Activated CD8-positive, alpha-beta T cell treated with anti-CD3 and anti-CD28 coated beads for 36 hours (primary cell): ENCODE measurements around the gene VEGFB. TPM values are rescaled to one million over a fixed set of nuclear protein-coding genes. Genes with fewer than 3 reads are reported as not detected.
A peak's percentile ranks its signal among the peaks of the same experiment; 100 is the strongest.

Experiments
- ATAC-seq: fragments of 200-7000 bp; cut with Tn5 transposase; one replicate; pipeline ENCODE4 v1.10.0; 2021; ENCODE audit warnings: mild to moderate bottlenecking, moderate library complexity
- CTCF ChIA-PET: fragments of 350-600 bp; sonication (Branson Sonifier 250); formaldehyde crosslinking; loops from one replicate; lab custom pipeline; 2021; ENCODE audit warnings: antibody characterized with exemption; lab: Charles Lee
- POLR2A ChIA-PET: fragments of 350-600 bp; sonication (Branson Sonifier 250); formaldehyde crosslinking; loops from one replicate; lab custom pipeline; 2021; ENCODE audit warnings: antibody characterized with exemption; lab: Charles Lee
- DNase-seq: peaks from one replicate; pipeline ENCODE4 v3.0.0-alpha.2; 2020
- H3K27ac Mint-ChIP-seq: one replicate; pipeline ENCODE4 v1.8.0; 2021; ENCODE audit warnings: mild to moderate bottlenecking, mixed read lengths
- H3K27me3 Mint-ChIP-seq: one replicate; pipeline ENCODE4 v1.8.0; 2021; ENCODE audit warnings: mixed read lengths
- H3K36me3 Mint-ChIP-seq: one replicate; pipeline ENCODE4 v1.8.0; 2021; ENCODE audit warnings: low read depth, mixed read lengths
- H3K4me1 Mint-ChIP-seq: one replicate; pipeline ENCODE4 v1.8.0; 2021; ENCODE audit warnings: low read depth, mixed read lengths
- H3K4me3 Mint-ChIP-seq: one replicate; pipeline ENCODE4 v1.8.0; 2021; ENCODE audit warnings: mild to moderate bottlenecking, moderate library complexity, mixed read lengths
- H3K9me3 Mint-ChIP-seq: one replicate; pipeline ENCODE4 v1.8.0; 2021; ENCODE audit warnings: mixed read lengths
- CTCF ChIP-seq: fragments of 200-600 bp; IDR thresholded peaks from one replicate; pipeline ENCODE4 v1.8.0; 2022; ENCODE audit warnings: antibody characterized with exemption, mild to moderate bottlenecking
- intact Hi-C: fragments of 100-400 bp; cut with micrococcal nuclease; formaldehyde crosslinking; loops from one replicate; pipeline ENCODE4 v1.10.0; 2022
- total RNA-seq, 2 experiments: library from RNA; stranded (reverse); gene quantifications; one replicate each; pipeline ENCODE4 v1.2.3, GENCODE V29; 2021

VEGFB gene
- total RNA-seq, 2 experiments from 2014 or later: 86.6 to 104 TPM

GRCh38 chr11:64192434-64192833 lies 42.0 kb upstream of the VEGFB start:
- intact Hi-C loops: no loop called here
- TF ChIP-seq CTCF: no peak
- ChIA-PET POLR2A (interaction anchor here (1.2 to 10.9 kb wide), 2 partner anchors 11 to 12 kb away, joined by 4 to 206 read pairs; partner anchors contain the start of gene FERMT3), CTCF (interaction anchor here (1.0 to 1.8 kb wide), 2 partner anchors 12 to 24 kb away, joined by 3 to 9 read pairs; no protein-coding TSS in a partner anchor)
- Mint-ChIP-seq H3K4me1 (peaks cover 34% of the 10 kb centered on the region), H3K27me3 (no peaks in the 10 kb centered on the region), H3K4me3 (no peak overlapping the region), H3K27ac (peak overlapping the region; percentile 49), H3K9me3 (no peaks in the 10 kb centered on the region), H3K36me3 (peaks cover 63% of the 10 kb centered on the region)
- ATAC-seq: no peak
- no peak for DNase-seq

- Mint-ChIP-seq H3K4me3 (no peak overlapping the region), H3K27ac (peak overlapping the region; percentile 40)
- CTCF ChIA-PET: interaction anchor here (1.1 kb wide), 1 partner anchor 10 kb away, joined by 5 read pairs; the partner anchor contains the start of gene FERMT3
Observed at GRCh38 chr11:64196626-64197025, 37.8 kb upstream of the VEGFB start.

GRCh38 chr11:64198511-64198910 lies 35.9 kb upstream of the VEGFB start:
- H3K4me3 Mint-ChIP-seq: no peak overlapping the region

More at GRCh38 chr11:64196626-64197025, 37.8 kb upstream of the VEGFB start:
- H3K36me3 Mint-ChIP-seq: peaks cover 63% of the 10 kb centered on the region
- DNase-seq (no peak), ATAC-seq (no peak)
- H3K4me1 Mint-ChIP-seq: peaks cover 21% of the 10 kb centered on the region
- no peak for TF ChIP-seq CTCF
- POLR2A ChIA-PET: interaction anchor here (0.8 to 3.1 kb wide), 6 partner anchors 9 to 79 kb away, joined by 3 to 15 read pairs (median 7); partner anchors contain the start of genes DNAJC4, FERMT3 and STIP1
- intact Hi-C loops: no loop called here
- H3K27me3 Mint-ChIP-seq: no peaks in the 10 kb centered on the region
- H3K9me3 Mint-ChIP-seq: no peaks in the 10 kb centered on the region

GRCh38 chr11:64201543-64201942 lies 32.8 kb upstream of the VEGFB start:
- TF ChIP-seq CTCF: no peak
- Mint-ChIP-seq H3K36me3 (peaks cover 68% of the 10 kb centered on the region), H3K27ac (peak overlapping the region; percentile 3)

More at GRCh38 chr11:64198511-64198910, 35.9 kb upstream of the VEGFB start:
- no peak overlapping the region for H3K27ac Mint-ChIP-seq
- intact Hi-C loops: no loop called here
- peaks cover 63% of the 10 kb centered on the region for H3K36me3 Mint-ChIP-seq
- TF ChIP-seq CTCF: no peak
- no peaks in the 10 kb centered on the region for H3K27me3 Mint-ChIP-seq
- no peak for ATAC-seq
- H3K9me3 Mint-ChIP-seq: no peaks in the 10 kb centered on the region
- ChIA-PET CTCF (no interaction called here), POLR2A (interaction anchor here (1.6 to 3.1 kb wide), 3 partner anchors 8 to 13 kb away, joined by 12 to 15 read pairs (median 13); partner anchors contain the start of genes FERMT3 and STIP1)
- no peak for DNase-seq
- H3K4me1 Mint-ChIP-seq: peaks cover 18% of the 10 kb centered on the region

GRCh38 chr11:64202992-64203391 lies 31.4 kb upstream of the VEGFB start:
- Mint-ChIP-seq H3K27ac (peak overlapping the region; percentile 13), H3K36me3 (peaks cover 74% of the 10 kb centered on the region), H3K27me3 (no peaks in the 10 kb centered on the region), H3K4me3 (no peak overlapping the region), H3K9me3 (no peaks in the 10 kb centered on the region), H3K4me1 (peaks cover 34% of the 10 kb centered on the region)
- DNase-seq: no peak
- POLR2A ChIA-PET: interaction anchor here (9.4 kb wide), 1 partner anchor 13 kb away, joined by 206 read pairs; the partner anchor contains the start of gene STIP1
- intact Hi-C loops: loop anchor here (5.0 kb wide), 1 partner anchor 99 kb away; the partner anchor contains the start of gene CATSPERZ
- CTCF ChIA-PET: interaction anchor here (2.2 to 7.5 kb wide), 2 partner anchors 100 to 129 kb away, joined by 10 to 111 read pairs; partner anchors contain the start of gene CATSPERZ
- TF ChIP-seq CTCF: no peak
- no peak for ATAC-seq

More at GRCh38 chr11:64201543-64201942, 32.8 kb upstream of the VEGFB start:
- no peak for DNase-seq
- H3K4me1 Mint-ChIP-seq: peaks cover 33% of the 10 kb centered on the region
- no peaks in the 10 kb centered on the region for H3K9me3 Mint-ChIP-seq
- CTCF ChIA-PET: interaction anchor here (1.6 kb wide), 1 partner anchor 15 kb away, joined by 4 read pairs; no protein-coding TSS in a partner anchor
- ATAC-seq: no peak
- H3K4me3 Mint-ChIP-seq: no peak overlapping the region
- H3K27me3 Mint-ChIP-seq: no peaks in the 10 kb centered on the region
- intact Hi-C loops: loop anchor here (5.0 kb wide), 1 partner anchor 101 kb away; the partner anchor contains the start of gene CATSPERZ
- POLR2A ChIA-PET: interaction anchor here (1.0 to 9.4 kb wide), 2 partner anchors 12 to 19 kb away, joined by 3 to 206 read pairs; partner anchors contain the start of gene STIP1
